Lung (tissue), 12 donors: ENCODE measurements around the gene EYA3. TPM values are rescaled to one million over a fixed set of nuclear protein-coding genes. Genes with fewer than 3 reads are reported as not detected.

Experiments
- ATAC-seq: fragments of 200-7000 bp; cut with Tn5 transposase; one replicate; pipeline ENCODE4 v1.9.1; 2020; ENCODE audit warnings: moderate number of reproducible peaks; ENCODE audit not compliant: insufficient read depth, low FRiP score
- DNase-seq, 3 donors: peaks; one replicate each; pipeline ENCODE4 v3.0.0-alpha.2; 2013 to 2017
- H3K27ac ChIP-seq, 2 donors: one replicate each; pipeline ENCODE4 v1.5.1; 2013; ENCODE audit warnings: mild to moderate bottlenecking in 2 of 2, moderate library complexity in 2 of 2, control low read depth in 1 of 2, inconsistent platforms in 1 of 2, low read depth in 1 of 2, low read length in 1 of 2
- H3K27me3 ChIP-seq, 3 donors: one replicate each; pipeline ENCODE4 v1.5.1; 2013; ENCODE audit warnings: low read length in 2 of 3; ENCODE audit not compliant: control insufficient read depth in 3 of 3, insufficient read depth in 3 of 3
- H3K36me3 ChIP-seq, 4 donors: one replicate each; pipeline ENCODE4 v1.5.1; 2013; ENCODE audit warnings: low read length in 4 of 4, mild to moderate bottlenecking in 1 of 4, moderate library complexity in 1 of 4; ENCODE audit not compliant: control insufficient read depth in 4 of 4, insufficient read depth in 4 of 4
- H3K4me1 ChIP-seq, 5 donors: one replicate each; pipeline ENCODE4 v1.5.1; 2013; ENCODE audit warnings: low read length in 5 of 5, mild to moderate bottlenecking in 2 of 5, moderate library complexity in 1 of 5; ENCODE audit not compliant: control insufficient read depth in 5 of 5, insufficient read depth in 5 of 5
- H3K4me3 ChIP-seq: one replicate; pipeline ENCODE4 v1.5.1; 2013; ENCODE audit warnings: mild to moderate bottlenecking, control low read depth, moderate library complexity
- H3K9ac ChIP-seq, 2 donors: one replicate each; pipeline ENCODE4 v1.5.1; 2013; ENCODE audit warnings: low read length in 2 of 2, control low read depth in 1 of 2; ENCODE audit not compliant: insufficient read depth in 1 of 2
- H3K9me3 ChIP-seq, 4 donors: one replicate each; pipeline ENCODE4 v1.5.1; 2013; ENCODE audit warnings: low read length in 3 of 4, mild to moderate bottlenecking in 1 of 4, moderate library complexity in 1 of 4; ENCODE audit not compliant: control insufficient read depth in 4 of 4, insufficient read depth in 3 of 4
- CTCF ChIP-seq: IDR thresholded peaks from 2 replicates; pipeline ENCODE4 v1.5.1; 2012; ENCODE audit warnings: mild to moderate bottlenecking; ENCODE audit errors: control extremely low read depth, extremely low read depth
- WGBS, 2 donors: extraction: QIAGEN DNeasy Blood & Tissue Kit; methylation state at CpG; one replicate each; pipeline ENCODE4 v1.1.7; 2013; 5-methylcytosine and 5-hydroxymethylcytosine counted together
- polyA plus RNA-seq, 2 donors: library from polyadenylated mRNA; stranded (reverse); fragments of 200-250 nt; gene quantifications; one replicate each; pipeline ENCODE4 v1.2.1, GENCODE V29; 2013
- total RNA-seq, 2 donors: library from RNA; depleted of rRNA in 1 of 2; stranded (reverse); fragments of >200 nt in 1 of 2; gene quantifications; one replicate each; pipeline ENCODE4 v1.2.1, GENCODE V29; 2014 to 2021
- donor health status: control.
- donor health status: control.
- donor health status: Bipolar disorder and iron deficiency.
- donor health status: healthy.
- donor health status: DM: yes; HTN: yes; CAD: no.

EYA3 gene
- total and polyA plus RNA-seq, 4 donors: 6.3 to 21.8 (median 13.4) TPM

GRCh38 chr1:27994060-27994459 lies 94.3 kb downstream of the EYA3 start:
- WGBS, 2 donors: 31 to 53% methylated on average over 1 of the region's 1 CpG
- peak overlapping the region in 1 of 2 donors; percentile 41 for H3K27ac ChIP-seq

GRCh38 chr1:27993241-27993640 lies 95.2 kb downstream of the EYA3 start:
- WGBS, 2 donors: 29 to 47% methylated on average over 3 of the region's 3 CpGs
- ATAC-seq (peak; percentile 27), DNase-seq (no peak)

More at GRCh38 chr1:27994060-27994459, 94.3 kb downstream of the EYA3 start:
- H3K27me3 ChIP-seq: no peaks in the 10 kb centered on the region
- DNase-seq (no peak), ATAC-seq (no peak)
- H3K9ac ChIP-seq: no peak overlapping the region
- no peak for TF ChIP-seq CTCF
- H3K4me1 ChIP-seq: peaks cover 0 to 6% (median 0%) of the 10 kb centered on the region in 5 donors
- H3K4me3 ChIP-seq: no peak overlapping the region
- no peaks in the 10 kb centered on the region for H3K9me3 ChIP-seq
- H3K36me3 ChIP-seq: peaks cover 19 to 32% (median 23%) of the 10 kb centered on the region in 4 donors

GRCh38 chr1:27992276-27992675 lies 96.1 kb downstream of the EYA3 start:
- WGBS, 2 donors: 44 to 61% methylated on average over 6 of the region's 6 CpGs
- no peak for TF ChIP-seq CTCF
- ATAC-seq: no peak

More at GRCh38 chr1:27993241-27993640, 95.2 kb downstream of the EYA3 start:
- H3K4me3 ChIP-seq: no peak overlapping the region
- TF ChIP-seq CTCF: no peak
- H3K27me3 ChIP-seq: no peaks in the 10 kb centered on the region
- no peak overlapping the region for H3K9ac ChIP-seq
- H3K9me3 ChIP-seq: no peaks in the 10 kb centered on the region
- peaks cover 0 to 6% (median 0%) of the 10 kb centered on the region in 5 donors for H3K4me1 ChIP-seq
- H3K36me3 ChIP-seq: peaks cover 19 to 39% (median 26%) of the 10 kb centered on the region in 4 donors
- H3K27ac ChIP-seq: no peak overlapping the region

More at GRCh38 chr1:27992276-27992675, 96.1 kb downstream of the EYA3 start:
- Histone ChIP-seq H3K27ac (peak overlapping the region in 1 of 2 donors; percentile 39), H3K9ac (no peak overlapping the region), H3K4me1 (peaks cover 0 to 6% (median 0%) of the 10 kb centered on the region in 5 donors), H3K27me3 (no peaks in the 10 kb centered on the region), H3K36me3 (peaks cover 21 to 35% (median 21%) of the 10 kb centered on the region in 4 donors), H3K9me3 (no peaks in the 10 kb centered on the region), H3K4me3 (no peak overlapping the region)
- no peak for DNase-seq
